Measurements from ENCODE around the gene CXCL17.
"Not testable (repeated sequence)": the region's sequence is repeated elsewhere in the genome, so short reads cannot be mapped to it uniquely, and the experiment has no call there.

CXCL17 gene

DNA sequence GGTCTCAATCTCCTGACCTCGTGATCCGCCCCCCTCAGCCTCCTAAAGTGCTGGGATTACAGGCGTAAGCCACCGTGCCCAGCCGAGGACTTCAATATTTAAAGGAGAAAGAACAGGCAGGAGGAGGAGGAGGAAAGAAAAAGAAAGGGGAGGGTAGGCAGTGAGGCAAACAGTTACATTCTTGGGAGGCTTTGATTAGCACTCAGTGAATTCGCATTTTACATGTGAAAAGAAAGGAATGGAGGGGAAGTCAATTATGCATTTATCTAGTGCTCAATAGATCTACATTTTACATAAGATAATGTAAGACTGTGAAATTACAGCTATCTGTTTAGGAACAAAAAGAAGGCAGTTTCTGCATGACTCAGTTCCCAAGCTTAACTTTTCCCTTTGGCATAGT lies 30.9 kb upstream of the CXCL17 start:
- H3K27me3 ChIP-seq (ENCODE audit: control insufficient read depth, insufficient read depth, low read length): no peaks in the 10 kb centered on the region

GRCh38 chr19:42472402-42473147 lies 29.8 kb upstream of the CXCL17 start:
- H3K4me3 ChIP-seq (ENCODE audit: low read length): no peak overlapping the region
- no peak overlapping the region for H3K27ac ChIP-seq (ENCODE audit: low read depth, low read length)
- H3K4me1 ChIP-seq (ENCODE audit: control insufficient read depth, insufficient read depth, low read length): no peaks in the 10 kb centered on the region
- H3K27me3 ChIP-seq (ENCODE audit: control insufficient read depth, insufficient read depth, low read length): no peaks in the 10 kb centered on the region
- no peaks in the 10 kb centered on the region for H3K36me3 ChIP-seq (ENCODE audit: control insufficient read depth, insufficient read depth, low read length)
- no peak overlapping the region for H3K9ac ChIP-seq (ENCODE audit: low read length)

More for the DNA sequence above, 30.9 kb upstream of the CXCL17 start:
- no peak overlapping the region for H3K4me3 ChIP-seq (ENCODE audit: low read length)
- H3K9ac ChIP-seq (ENCODE audit: low read length): no peak overlapping the region
- H3K27ac ChIP-seq (ENCODE audit: low read depth, low read length): no peak overlapping the region
- H3K4me1 ChIP-seq (ENCODE audit: control insufficient read depth, insufficient read depth, low read length): no peaks in the 10 kb centered on the region
- H3K36me3 ChIP-seq (ENCODE audit: control insufficient read depth, insufficient read depth, low read length): no peaks in the 10 kb centered on the region

GRCh38 chr19:42471554-42472249 lies 29.0 kb upstream of the CXCL17 start:
- Histone ChIP-seq H3K4me3 (ENCODE audit: low read length) (no peak overlapping the region), H3K27me3 (ENCODE audit: control insufficient read depth, insufficient read depth, low read length) (no peaks in the 10 kb centered on the region), H3K4me1 (ENCODE audit: control insufficient read depth, insufficient read depth, low read length) (no peaks in the 10 kb centered on the region)

DNA sequence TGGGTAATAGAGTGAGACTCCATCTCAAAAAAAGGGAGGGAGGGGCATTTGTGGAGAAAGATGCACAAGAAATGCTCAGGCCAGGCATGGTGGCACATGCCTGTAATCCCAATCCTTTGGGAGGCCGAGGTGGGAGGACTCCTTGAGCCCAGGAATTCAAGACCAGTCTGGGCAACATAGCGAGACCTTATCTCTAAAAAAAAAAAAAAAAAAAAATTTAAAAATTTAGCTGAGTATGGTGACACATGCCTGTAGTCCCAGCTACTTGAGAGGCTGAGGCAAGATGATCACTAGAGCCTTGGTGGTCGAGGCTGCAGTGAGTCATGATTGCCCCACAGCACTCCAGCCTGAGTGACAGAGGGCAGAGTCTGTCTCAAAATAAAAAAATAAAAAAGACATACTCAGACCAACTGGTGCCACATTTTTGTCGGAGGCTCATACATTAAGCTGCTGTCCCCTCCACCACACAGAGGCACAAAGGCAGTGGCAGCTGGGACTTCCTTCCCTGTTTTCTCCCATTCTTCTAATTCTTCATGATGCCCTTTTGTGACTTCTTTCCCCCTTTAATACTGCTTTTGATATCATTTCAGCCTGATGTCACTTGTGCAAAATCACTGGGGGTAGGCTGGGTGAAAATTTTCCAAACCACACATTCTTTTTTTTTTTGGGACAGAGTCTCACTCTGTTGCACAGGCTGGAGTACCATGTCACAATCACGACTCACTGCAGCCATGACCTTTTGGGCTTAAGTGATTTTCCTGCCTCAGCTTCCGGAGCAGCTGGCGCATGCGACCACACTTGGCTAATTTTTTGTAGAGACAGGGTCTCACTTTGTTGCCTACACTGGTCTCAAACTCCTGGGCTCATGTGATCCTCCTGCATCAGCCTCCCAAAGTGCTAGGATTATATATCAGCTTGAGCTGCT lies 26.8 kb upstream of the CXCL17 start:
- Histone ChIP-seq H3K27me3 (ENCODE audit: control insufficient read depth, insufficient read depth, low read length) (no peaks in the 10 kb centered on the region), H3K4me1 (ENCODE audit: control insufficient read depth, insufficient read depth, low read length) (no peaks in the 10 kb centered on the region), H3K9ac (ENCODE audit: low read length) (no peak overlapping the region), H3K27ac (ENCODE audit: low read depth, low read length) (no peak overlapping the region), H3K4me3 (ENCODE audit: low read length) (no peak overlapping the region), H3K36me3 (ENCODE audit: control insufficient read depth, insufficient read depth, low read length) (no peaks in the 10 kb centered on the region)

More at GRCh38 chr19:42471554-42472249, 29.0 kb upstream of the CXCL17 start:
- H3K9ac ChIP-seq (ENCODE audit: low read length): no peak overlapping the region
- H3K36me3 ChIP-seq (ENCODE audit: control insufficient read depth, insufficient read depth, low read length): no peaks in the 10 kb centered on the region
- no peak overlapping the region for H3K27ac ChIP-seq (ENCODE audit: low read depth, low read length)

DNA sequence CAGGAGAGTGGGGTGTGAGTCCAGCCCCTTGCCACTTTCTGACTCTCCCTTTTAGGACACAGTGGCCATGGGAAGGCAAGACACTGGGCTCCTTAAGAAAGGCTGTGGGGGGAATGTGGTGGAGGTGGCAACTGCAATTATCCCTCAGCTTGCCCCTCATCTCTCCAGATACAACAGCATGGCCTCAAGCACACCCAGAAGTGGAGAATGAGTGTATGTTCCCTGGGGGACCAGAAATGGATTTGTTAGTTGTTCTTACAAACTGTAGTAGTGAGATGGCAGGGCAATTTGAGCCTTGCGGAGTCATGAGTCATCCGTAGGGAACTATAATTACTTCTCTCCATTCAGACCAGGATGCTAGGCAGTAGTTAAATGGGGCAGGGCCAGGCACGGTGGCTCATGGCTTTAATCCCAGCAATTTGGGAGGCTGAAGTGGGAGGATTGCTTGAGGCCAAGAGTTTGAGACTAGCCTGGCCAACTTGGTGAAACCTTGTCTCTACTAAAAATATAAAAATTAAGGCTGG lies 25.6 kb upstream of the CXCL17 start:
- Histone ChIP-seq H3K4me3 (ENCODE audit: low read length) (no peak overlapping the region), H3K9ac (ENCODE audit: low read length) (no peak overlapping the region), H3K27ac (ENCODE audit: low read depth, low read length) (no peak overlapping the region), H3K4me1 (ENCODE audit: control insufficient read depth, insufficient read depth, low read length) (no peaks in the 10 kb centered on the region), H3K27me3 (ENCODE audit: control insufficient read depth, insufficient read depth, low read length) (no peaks in the 10 kb centered on the region), H3K36me3 (ENCODE audit: control insufficient read depth, insufficient read depth, low read length) (no peaks in the 10 kb centered on the region)

- H3K9ac ChIP-seq (ENCODE audit: low read length): no peak overlapping the region
- no peaks in the 10 kb centered on the region for H3K27me3 ChIP-seq (ENCODE audit: control insufficient read depth, insufficient read depth, low read length)
- H3K4me3 ChIP-seq (ENCODE audit: low read length): no peak overlapping the region
- no peaks in the 10 kb centered on the region for H3K36me3 ChIP-seq (ENCODE audit: control insufficient read depth, insufficient read depth, low read length)
- H3K4me1 ChIP-seq (ENCODE audit: control insufficient read depth, insufficient read depth, low read length): no peaks in the 10 kb centered on the region
- no peak overlapping the region for H3K27ac ChIP-seq (ENCODE audit: low read depth, low read length)
Observed at GRCh38 chr19:42467183-42467760, 24.5 kb upstream of the CXCL17 start.

- Histone ChIP-seq H3K4me3 (ENCODE audit: low read length) (no peak overlapping the region), H3K27me3 (ENCODE audit: control insufficient read depth, insufficient read depth, low read length) (no peaks in the 10 kb centered on the region), H3K4me1 (ENCODE audit: control insufficient read depth, insufficient read depth, low read length) (no peaks in the 10 kb centered on the region), H3K9ac (ENCODE audit: low read length) (no peak overlapping the region), H3K36me3 (ENCODE audit: control insufficient read depth, insufficient read depth, low read length) (no peaks in the 10 kb centered on the region), H3K27ac (ENCODE audit: low read depth, low read length) (no peak overlapping the region)
Observed at GRCh38 chr19:42466521-42467182, 23.9 kb upstream of the CXCL17 start.

GRCh38 chr19:42465827-42466280 lies 23.1 kb upstream of the CXCL17 start:
- Histone ChIP-seq H3K27ac (ENCODE audit: low read depth, low read length) (no peak overlapping the region), H3K27me3 (ENCODE audit: control insufficient read depth, insufficient read depth, low read length) (no peaks in the 10 kb centered on the region), H3K9ac (ENCODE audit: low read length) (no peak overlapping the region), H3K36me3 (ENCODE audit: control insufficient read depth, insufficient read depth, low read length) (no peaks in the 10 kb centered on the region), H3K4me1 (ENCODE audit: control insufficient read depth, insufficient read depth, low read length) (no peaks in the 10 kb centered on the region), H3K4me3 (ENCODE audit: low read length) (no peak overlapping the region)

DNA sequence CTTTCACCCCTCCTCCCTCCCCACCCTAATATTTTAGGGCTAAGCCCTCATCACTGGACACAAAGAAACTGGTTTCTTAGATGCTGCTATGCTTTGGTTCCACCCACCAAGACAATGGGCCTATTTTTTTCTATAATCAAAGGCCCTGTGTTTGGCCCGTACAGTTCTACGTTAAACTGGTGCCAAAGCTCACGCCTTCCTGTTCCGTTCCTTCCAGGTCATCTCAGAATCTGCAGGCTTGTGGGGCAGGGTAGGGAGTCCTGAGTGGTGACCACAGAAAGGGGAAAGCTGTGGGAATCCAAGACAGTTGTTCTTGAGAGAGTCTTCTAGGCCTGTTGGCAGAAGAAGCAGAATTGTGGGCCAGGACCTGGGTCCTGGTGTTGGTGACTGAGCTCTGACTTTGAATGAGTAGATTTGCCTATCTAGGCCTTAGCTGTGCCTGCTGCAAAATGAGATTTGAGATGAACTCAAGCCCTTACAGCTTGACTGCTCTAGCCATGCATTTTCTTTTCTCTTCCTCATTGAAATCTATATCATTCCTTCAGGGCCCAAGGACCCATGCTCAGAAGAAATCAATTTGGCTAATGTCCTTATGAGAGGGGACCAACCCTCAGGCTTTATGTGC lies 19.1 kb upstream of the CXCL17 start:
- Histone ChIP-seq H3K27me3 (ENCODE audit: control insufficient read depth, insufficient read depth, low read length) (no peaks in the 10 kb centered on the region), H3K27ac (ENCODE audit: low read depth, low read length) (no peak overlapping the region), H3K36me3 (ENCODE audit: control insufficient read depth, insufficient read depth, low read length) (no peaks in the 10 kb centered on the region), H3K9ac (ENCODE audit: low read length) (no peak overlapping the region), H3K4me1 (ENCODE audit: control insufficient read depth, insufficient read depth, low read length) (no peaks in the 10 kb centered on the region), H3K4me3 (ENCODE audit: low read length) (no peak overlapping the region)

- not testable (repeated sequence) for H3K4me3 ChIP-seq (ENCODE audit: low read length); H3K9ac ChIP-seq (ENCODE audit: low read length); H3K27me3 ChIP-seq (ENCODE audit: control insufficient read depth, insufficient read depth, low read length); H3K4me1 ChIP-seq (ENCODE audit: control insufficient read depth, insufficient read depth, low read length); H3K27ac ChIP-seq (ENCODE audit: low read depth, low read length); H3K36me3 ChIP-seq (ENCODE audit: control insufficient read depth, insufficient read depth, low read length)
Observed at GRCh38 chr19:42461231-42461630, 18.5 kb upstream of the CXCL17 start.

DNA sequence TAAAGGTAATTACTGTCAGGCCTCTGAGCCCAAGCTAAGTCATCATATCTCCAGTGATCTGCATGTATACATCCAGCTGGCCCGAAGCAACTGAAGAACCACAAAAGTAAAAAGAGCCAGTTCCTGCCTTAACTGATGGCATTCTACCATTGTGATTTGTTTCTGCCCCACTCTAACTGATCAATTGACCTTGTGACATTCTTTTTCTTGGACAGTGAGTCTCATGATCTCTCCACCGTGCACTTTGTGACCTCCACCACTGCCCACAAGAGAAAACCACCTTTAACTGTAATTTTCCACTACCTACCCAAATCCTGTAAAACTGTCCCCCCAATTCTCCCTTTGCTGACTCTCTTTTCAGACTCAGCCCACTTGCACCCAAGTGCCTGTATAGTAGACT lies 17.2 kb upstream of the CXCL17 start:
- H3K27me3 ChIP-seq (ENCODE audit: control insufficient read depth, insufficient read depth, low read length): no peaks in the 10 kb centered on the region
- no peak overlapping the region for H3K27ac ChIP-seq (ENCODE audit: low read depth, low read length)
- no peak overlapping the region for H3K9ac ChIP-seq (ENCODE audit: low read length)
- H3K36me3 ChIP-seq (ENCODE audit: control insufficient read depth, insufficient read depth, low read length): no peaks in the 10 kb centered on the region
- H3K4me1 ChIP-seq (ENCODE audit: control insufficient read depth, insufficient read depth, low read length): no peaks in the 10 kb centered on the region
- H3K4me3 ChIP-seq (ENCODE audit: low read length): no peak overlapping the region
